Activated CD4-positive, alpha-beta T cell treated with anti-CD3 and anti-CD28 coated beads, Interleukin-2, amount 10 ng/mL, durations not matched to agents 7 days and 5 days (primary cell): ENCODE results near the gene NPPA. TPM values are rescaled to one million over a fixed set of nuclear protein-coding genes. Genes with fewer than 3 reads are reported as not detected.

Source experiments
- CTCF ChIA-PET: fragments of 350-600 bp; sonication (Branson Sonifier 250); formaldehyde crosslinking; loops from one replicate; lab custom pipeline; 2021; ENCODE audit warnings: antibody characterized with exemption; lab: Charles Lee
- POLR2A ChIA-PET: fragments of 350-600 bp; sonication (Branson Sonifier 250); formaldehyde crosslinking; loops from one replicate; lab custom pipeline; 2021; ENCODE audit warnings: antibody characterized with exemption; lab: Charles Lee
- DNase-seq: peaks from one replicate; pipeline ENCODE4 v3.0.0-alpha.2; 2020
- H3K27ac Mint-ChIP-seq: one replicate; pipeline ENCODE4 v1.8.0; 2021; ENCODE audit warnings: mild to moderate bottlenecking, moderate library complexity, mixed read lengths
- H3K27me3 Mint-ChIP-seq: one replicate; pipeline ENCODE4 v1.8.0; 2021; ENCODE audit warnings: mixed read lengths
- H3K36me3 Mint-ChIP-seq: one replicate; pipeline ENCODE4 v1.8.0; 2021; ENCODE audit warnings: low read depth, mixed read lengths
- H3K4me1 Mint-ChIP-seq: one replicate; pipeline ENCODE4 v1.8.0; 2021; ENCODE audit warnings: mixed read lengths
- H3K4me3 Mint-ChIP-seq: one replicate; pipeline ENCODE4 v1.8.0; 2021; ENCODE audit warnings: mild to moderate bottlenecking, moderate library complexity, mixed read lengths
- H3K9me3 Mint-ChIP-seq: one replicate; pipeline ENCODE4 v1.8.0; 2021; ENCODE audit warnings: mixed read lengths
- total RNA-seq, 2 experiments: library from RNA; stranded (reverse); gene quantifications; one replicate each; pipeline ENCODE4 v1.2.3, GENCODE V29; 2021

NPPA gene
- total RNA-seq, 2 experiments from 2014 or later: not detected

- peaks cover 2% of the 10 kb centered on the region for H3K27me3 Mint-ChIP-seq
- ChIA-PET POLR2A (no interaction called here), CTCF (interaction anchor here (0.6 to 1.9 kb wide), 5 partner anchors 27 to 88 kb away, joined by 3 to 4 read pairs (median 3); no protein-coding TSS in a partner anchor)
Measured at GRCh38 chr1:11880911-11881748, 33.5 kb upstream of the NPPA start.

DNA sequence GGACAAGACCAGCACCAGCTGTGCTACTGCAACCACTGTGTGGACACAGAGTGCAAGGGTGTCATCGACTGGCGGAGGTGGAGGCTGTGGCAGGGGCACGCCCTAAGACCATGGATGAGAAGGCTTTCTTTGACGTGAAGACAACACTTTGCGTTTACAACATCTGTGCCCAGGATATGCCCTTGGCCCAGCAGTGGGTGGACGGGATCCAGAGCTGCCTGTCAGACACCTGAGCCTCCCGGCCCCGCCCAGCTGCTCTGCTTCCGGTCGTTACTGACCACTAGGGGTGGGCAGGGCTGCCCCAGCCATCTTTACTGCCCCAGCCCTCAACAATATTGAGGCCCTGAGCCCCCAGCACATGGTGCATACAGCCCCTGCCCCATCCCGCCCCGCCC lies 32.6 kb upstream of the NPPA start:
- peaks cover 2% of the 10 kb centered on the region for H3K27me3 Mint-ChIP-seq
- no peak for DNase-seq
- H3K27ac Mint-ChIP-seq: no peak overlapping the region
- H3K36me3 Mint-ChIP-seq: no peaks in the 10 kb centered on the region
- ChIA-PET POLR2A (no interaction called here), CTCF (interaction anchor here (3.2 kb wide), 1 partner anchor 10 kb away, joined by 10 read pairs; no protein-coding TSS in a partner anchor)
- H3K9me3 Mint-ChIP-seq: no peaks in the 10 kb centered on the region
- no peaks in the 10 kb centered on the region for H3K4me1 Mint-ChIP-seq
- H3K4me3 Mint-ChIP-seq: no peak overlapping the region

More at GRCh38 chr1:11880911-11881748, 33.5 kb upstream of the NPPA start:
- H3K36me3 Mint-ChIP-seq: no peaks in the 10 kb centered on the region
- no peak overlapping the region for H3K4me3 Mint-ChIP-seq
- no peaks in the 10 kb centered on the region for H3K9me3 Mint-ChIP-seq
- no peaks in the 10 kb centered on the region for H3K4me1 Mint-ChIP-seq
- no peak for DNase-seq
- no peak overlapping the region for H3K27ac Mint-ChIP-seq

- no peak for DNase-seq
- Mint-ChIP-seq H3K4me3 (no peak overlapping the region), H3K4me1 (no peaks in the 10 kb centered on the region), H3K27ac (no peak overlapping the region), H3K9me3 (no peaks in the 10 kb centered on the region), H3K27me3 (peaks cover 2% of the 10 kb centered on the region), H3K36me3 (no peaks in the 10 kb centered on the region)
- POLR2A ChIA-PET: no interaction called here
- CTCF ChIA-PET: interaction anchor here (1.3 to 3.2 kb wide), 3 partner anchors 9 to 28 kb away, joined by 3 to 10 read pairs (median 6); no protein-coding TSS in a partner anchor
Measured at GRCh38 chr1:11879311-11880180, 32.0 kb upstream of the NPPA start.

- Mint-ChIP-seq H3K9me3 (no peaks in the 10 kb centered on the region), H3K27ac (no peak overlapping the region), H3K4me1 (no peaks in the 10 kb centered on the region), H3K36me3 (no peaks in the 10 kb centered on the region), H3K27me3 (peaks cover 2% of the 10 kb centered on the region), H3K4me3 (no peak overlapping the region)
- ChIA-PET POLR2A (no interaction called here), CTCF (interaction anchor here (1.3 to 3.2 kb wide), 3 partner anchors 9 to 28 kb away, joined by 3 to 10 read pairs (median 6); no protein-coding TSS in a partner anchor)
- DNase-seq: no peak
Measured at GRCh38 chr1:11878891-11879190, 31.3 kb upstream of the NPPA start.

- POLR2A ChIA-PET: interaction anchor here (0.8 kb wide), 1 partner anchor 39 kb away, joined by 3 read pairs; no protein-coding TSS in a partner anchor
- no peaks in the 10 kb centered on the region for H3K4me1 Mint-ChIP-seq
- no peak overlapping the region for H3K27ac Mint-ChIP-seq
- peaks cover 2% of the 10 kb centered on the region for H3K27me3 Mint-ChIP-seq
- H3K36me3 Mint-ChIP-seq: no peaks in the 10 kb centered on the region
- H3K9me3 Mint-ChIP-seq: no peaks in the 10 kb centered on the region
- H3K4me3 Mint-ChIP-seq: no peak overlapping the region
- no peak for DNase-seq
- CTCF ChIA-PET: interaction anchor here (0.5 to 3.2 kb wide), 4 partner anchors 8 to 140 kb away, joined by 3 to 10 read pairs (median 4); no protein-coding TSS in a partner anchor
Measured at GRCh38 chr1:11878081-11878890, 30.7 kb upstream of the NPPA start.

GRCh38 chr1:11877074-11877473 lies 29.5 kb upstream of the NPPA start:
- DNase-seq: no peak
- Mint-ChIP-seq H3K4me1 (no peaks in the 10 kb centered on the region), H3K27ac (no peak overlapping the region), H3K27me3 (peaks cover 2% of the 10 kb centered on the region), H3K36me3 (no peaks in the 10 kb centered on the region), H3K9me3 (no peaks in the 10 kb centered on the region), H3K4me3 (no peak overlapping the region)
- ChIA-PET CTCF (no interaction called here), POLR2A (interaction anchor here (0.8 kb wide), 1 partner anchor 38 kb away, joined by 3 read pairs; no protein-coding TSS in a partner anchor)

DNA sequence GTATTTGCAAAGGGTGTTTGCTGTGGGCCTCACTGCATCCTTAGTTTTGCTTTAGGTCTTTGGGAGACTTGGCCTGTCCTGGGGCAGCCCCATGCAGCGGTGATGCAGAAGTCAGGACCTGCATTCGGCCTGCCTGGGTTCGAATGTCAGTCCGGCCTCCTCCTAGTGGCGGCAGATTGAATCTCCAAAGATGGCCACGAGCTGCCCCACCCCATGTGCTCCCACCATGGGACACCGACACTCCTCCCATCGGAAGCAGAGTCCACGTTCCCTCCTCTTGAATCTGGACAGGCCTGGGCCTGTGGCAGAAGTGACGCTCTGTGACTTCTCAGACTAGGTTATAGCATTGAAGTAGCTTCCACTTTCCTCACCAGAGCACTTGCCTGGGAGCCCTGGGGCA lies 27.5 kb upstream of the NPPA start:
- Mint-ChIP-seq H3K9me3 (no peaks in the 10 kb centered on the region), H3K27ac (no peak overlapping the region), H3K4me3 (no peak overlapping the region), H3K36me3 (no peaks in the 10 kb centered on the region), H3K27me3 (peaks cover 3% of the 10 kb centered on the region), H3K4me1 (no peaks in the 10 kb centered on the region)
- POLR2A ChIA-PET: no interaction called here
- CTCF ChIA-PET: no interaction called here
- DNase-seq: no peak

DNA sequence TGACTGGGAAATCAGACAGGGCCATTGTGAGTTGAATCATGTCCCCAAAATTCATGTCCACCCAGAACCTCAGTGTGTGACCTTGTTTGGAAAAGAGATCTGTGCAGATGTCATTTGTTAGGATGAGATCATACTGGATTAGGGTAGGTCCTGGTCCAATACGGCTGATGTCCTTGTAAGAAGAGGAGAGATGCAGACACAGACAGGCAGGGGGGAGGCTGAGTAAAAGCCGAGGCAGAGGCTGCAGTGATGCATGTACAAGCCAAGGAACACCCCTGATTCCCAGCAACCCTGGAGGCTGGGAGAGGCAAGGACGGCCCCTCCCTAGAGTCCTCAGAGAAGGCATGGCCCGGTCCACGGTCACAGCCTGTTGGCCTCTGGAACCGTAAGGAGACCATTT lies 27.0 kb upstream of the NPPA start:
- ChIA-PET POLR2A (no interaction called here), CTCF (no interaction called here)
- no peaks in the 10 kb centered on the region for H3K4me1 Mint-ChIP-seq
- H3K27me3 Mint-ChIP-seq: peaks cover 3% of the 10 kb centered on the region
- H3K4me3 Mint-ChIP-seq: no peak overlapping the region
- H3K36me3 Mint-ChIP-seq: no peaks in the 10 kb centered on the region
- DNase-seq: no peak
- H3K9me3 Mint-ChIP-seq: no peaks in the 10 kb centered on the region
- H3K27ac Mint-ChIP-seq: no peak overlapping the region

DNA sequence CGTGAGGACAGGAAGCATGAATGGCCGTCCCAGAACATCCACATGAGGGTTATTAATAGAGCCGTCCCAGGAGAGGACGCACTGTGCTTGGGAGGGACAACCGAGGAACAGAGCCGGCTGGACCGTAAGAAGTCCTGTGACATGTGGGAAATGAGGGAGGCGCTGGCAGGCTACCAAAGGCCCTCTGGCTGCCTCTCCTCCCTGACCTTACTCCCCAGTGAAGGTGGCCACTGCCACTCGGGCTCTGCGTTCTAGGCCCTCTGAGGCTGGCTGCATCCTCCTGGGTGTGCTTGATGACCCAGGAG lies 26.6 kb upstream of the NPPA start:
- Mint-ChIP-seq H3K36me3 (no peaks in the 10 kb centered on the region), H3K27me3 (peaks cover 5% of the 10 kb centered on the region), H3K4me1 (no peaks in the 10 kb centered on the region), H3K4me3 (no peak overlapping the region), H3K9me3 (no peaks in the 10 kb centered on the region), H3K27ac (no peak overlapping the region)
- DNase-seq: no peak
- ChIA-PET POLR2A (no interaction called here), CTCF (no interaction called here)

GRCh38 chr1:11873395-11874257 lies 26.0 kb upstream of the NPPA start:
- Mint-ChIP-seq H3K4me1 (no peaks in the 10 kb centered on the region), H3K27me3 (peaks cover 5% of the 10 kb centered on the region), H3K4me3 (no peak overlapping the region), H3K9me3 (no peaks in the 10 kb centered on the region), H3K27ac (no peak overlapping the region), H3K36me3 (no peaks in the 10 kb centered on the region)
- CTCF ChIA-PET: no interaction called here
- no peak for DNase-seq
- POLR2A ChIA-PET: no interaction called here

DNA sequence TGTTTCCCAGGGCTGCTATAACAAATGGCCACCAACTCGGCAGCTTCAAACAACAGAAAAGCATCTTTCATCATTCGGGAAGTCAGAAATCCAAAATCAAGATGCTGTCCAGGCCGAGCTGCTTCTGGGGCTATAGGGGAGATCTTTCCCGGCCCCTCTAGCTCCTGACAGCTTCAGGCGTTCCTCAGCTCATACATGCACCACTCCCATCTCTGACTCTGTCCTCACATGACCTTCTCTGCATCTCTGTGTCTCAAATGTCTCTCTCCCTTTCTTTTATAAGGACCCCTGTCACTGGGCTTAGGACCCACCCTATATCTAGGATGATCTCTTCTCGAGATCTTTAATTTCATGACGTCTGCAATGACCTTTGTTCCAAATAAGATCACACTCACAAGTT lies 25.0 kb upstream of the NPPA start:
- H3K36me3 Mint-ChIP-seq: no peaks in the 10 kb centered on the region
- no peaks in the 10 kb centered on the region for H3K4me1 Mint-ChIP-seq
- H3K4me3 Mint-ChIP-seq: no peak overlapping the region
- no peak for DNase-seq
- H3K9me3 Mint-ChIP-seq: no peaks in the 10 kb centered on the region
- ChIA-PET CTCF (no interaction called here), POLR2A (interaction anchor here (0.9 kb wide), 1 partner anchor 38 kb away, joined by 3 read pairs; no protein-coding TSS in a partner anchor)
- peaks cover 5% of the 10 kb centered on the region for H3K27me3 Mint-ChIP-seq
- no peak overlapping the region for H3K27ac Mint-ChIP-seq
